OCI-LY3 (cell line): Measurements from ENCODE around the gene EPN1.

Experiments
- CTCF ChIP-seq: fragments of 200-600, 300-600 bp; sonication (generic); IDR thresholded peaks from 2 replicates; pipeline ENCODE4 v1.5.1; 2014; ENCODE audit warnings: antibody characterized with exemption, low read length, low read depth
- EZH2phosphoT487 ChIP-seq: fragments of 200-600 bp; shearing (Covaris generic); IDR thresholded peaks from 2 replicates; pipeline ENCODE4 v1.6.1; 2018; ENCODE audit warnings: antibody characterized with exemption, mixed run types, low read depth

DNA sequence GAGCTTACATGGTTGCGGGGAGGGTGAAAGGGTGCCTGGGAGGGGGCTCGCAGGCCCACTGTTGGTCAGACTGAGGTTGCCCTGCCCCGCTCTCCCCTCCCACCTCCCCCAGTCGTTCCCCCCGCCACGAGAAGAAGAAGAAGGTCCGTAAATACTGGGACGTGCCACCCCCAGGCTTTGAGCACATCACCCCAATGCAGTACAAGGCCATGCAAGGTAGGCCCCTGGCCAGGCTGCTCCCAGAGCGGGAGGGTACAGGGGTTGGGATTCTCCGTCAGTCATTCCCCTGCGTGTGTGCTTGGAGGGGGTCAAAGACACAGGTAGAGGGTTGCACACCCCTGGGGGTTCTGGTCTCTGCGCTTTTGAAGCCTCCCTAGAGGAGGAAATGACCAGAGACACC is 14.6 kb upstream of the EPN1 start:
- TF ChIP-seq CTCF, result no peak
- TF ChIP-seq EZH2phosphoT487, result no peak
